Erythroblast (primary cell): ENCODE results near the gene NKAIN2.

ENCODE experiments used
- GATA1 ChIP-seq: IDR thresholded peaks from 2 replicates; pipeline ENCODE4 v1.6.1; 2011; ENCODE audit warnings: low read depth, mild to moderate bottlenecking, control low read depth, low read length, moderate library complexity
- POLR2A ChIP-seq: IDR thresholded peaks from 2 replicates; pipeline ENCODE4 v1.6.1; 2011; ENCODE audit warnings: mild to moderate bottlenecking, low read length

DNA sequence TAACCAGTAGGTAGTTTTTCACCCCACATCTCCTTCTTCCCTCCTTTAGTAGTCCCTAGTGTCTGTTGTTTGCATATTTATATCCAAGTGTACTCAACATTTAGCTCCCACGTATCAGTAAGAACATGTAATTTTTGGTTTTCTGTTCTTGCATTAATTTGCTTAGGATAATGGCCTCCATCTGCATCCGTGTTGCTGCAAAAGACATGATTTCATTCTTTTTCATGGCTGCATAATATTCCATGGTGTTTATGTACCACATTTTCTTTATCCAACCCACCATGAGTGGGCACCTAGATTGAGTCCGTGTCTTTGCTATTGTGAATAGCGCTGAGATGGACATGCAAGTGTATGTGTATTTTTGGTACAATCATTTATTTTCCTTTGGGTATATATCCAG lies 306.8 kb downstream of the NKAIN2 start:
- no peak for TF ChIP-seq GATA1
- no peak for TF ChIP-seq POLR2A
